B cell (primary cell): ENCODE results near the gene MYO1G. TPM values are rescaled to one million over a fixed set of nuclear protein-coding genes. Genes with fewer than 3 reads are reported as not detected.

Source experiments
- ATAC-seq: fragments of 200-7000 bp; cut with Tn5 transposase; one replicate; pipeline ENCODE4 v1.10.0; 2021; ENCODE audit warnings: low read depth, mild to moderate bottlenecking, moderate number of reproducible peaks, moderate library complexity
- CTCF ChIA-PET: fragments of 350-600 bp; sonication (Branson Sonifier 250); formaldehyde crosslinking; loops from one replicate; lab custom pipeline; 2021; ENCODE audit warnings: antibody characterized with exemption, inconsistent platforms; lab: Charles Lee
- POLR2A ChIA-PET: fragments of 350-600 bp; sonication (Branson Sonifier 250); formaldehyde crosslinking; loops from one replicate; lab custom pipeline; 2021; ENCODE audit warnings: antibody characterized with exemption; lab: Charles Lee
- DNase-seq: peaks from one replicate; pipeline ENCODE4 v3.0.0; 2013
- H2AFZ ChIP-seq: 2 replicates; pipeline ENCODE4 v1.6.1; 2012; ENCODE audit warnings: mild to moderate bottlenecking, low read depth, low read length; ENCODE audit not compliant: insufficient read depth, poor library complexity, severe bottlenecking
- H3K27ac ChIP-seq, 2 donors: 1 replicate in 1 of 2; 2 replicates in 1 of 2; pipeline ENCODE4 v1.5.1; 2012 to 2013; ENCODE audit warnings: low read length in 2 of 2, mild to moderate bottlenecking in 2 of 2, moderate library complexity in 1 of 2
- H3K27me3 ChIP-seq, 4 experiments: fragments of 200-600 bp in 1 of 4; sonication (generic) in 1 of 4; replicated peaks in 1 of 4; 1 replicate in 2 of 4; 2 replicates in 2 of 4; pipeline versions ENCODE4 v1.6.1 to v1.7.0; 2013 to 2016; ENCODE audit warnings: low read length in 3 of 4, mild to moderate bottlenecking in 2 of 4, mixed read lengths in 1 of 4, moderate library complexity in 1 of 4; ENCODE audit not compliant: insufficient read depth in 4 of 4, control insufficient read depth in 3 of 4; ENCODE audit errors: control extremely low read depth in 1 of 4
- H3K36me3 ChIP-seq, 2 experiments: replicated peaks in 1 of 2; 1 replicate in 1 of 2; 2 replicates in 1 of 2; pipeline versions ENCODE4 v1.6.1 to v1.7.1; 2013; ENCODE audit warnings: low read length in 1 of 2; ENCODE audit not compliant: insufficient read depth in 2 of 2, control insufficient read depth in 1 of 2; ENCODE audit errors: control extremely low read depth in 1 of 2, extremely low read depth in 1 of 2
- H3K4me1 ChIP-seq, 2 donors: fragments of 200-600 bp in 1 of 2; sonication (generic) in 1 of 2; 1 replicate in 1 of 2; 2 replicates in 1 of 2; pipeline versions ENCODE4 v1.5.1 to v1.6.1; 2013 to 2017; ENCODE audit warnings: low read length in 2 of 2; ENCODE audit not compliant: control insufficient read depth in 2 of 2, insufficient read depth in 2 of 2
- H3K4me2 ChIP-seq: replicated peaks from 2 replicates; pipeline ENCODE3; 2012; ENCODE audit warnings: mild to moderate bottlenecking, low read depth, low read length; ENCODE audit not compliant: poor library complexity, severe bottlenecking
- H3K4me3 ChIP-seq, 5 experiments: fragments of 200-600 bp in 1 of 5; sonication (generic) in 1 of 5; 1 replicate in 3 of 5; 2 replicates in 2 of 5; pipeline versions ENCODE4 v1.5.1 to v1.7.0; 2011 to 2016; ENCODE audit warnings: low read length in 4 of 5, mild to moderate bottlenecking in 4 of 5, low read depth in 2 of 5, control low read depth in 1 of 5, moderate library complexity in 1 of 5; ENCODE audit not compliant: insufficient read depth in 1 of 5; ENCODE audit errors: control extremely low read depth in 1 of 5, extremely low read depth in 1 of 5
- H3K79me2 ChIP-seq: fragments of 200-600 bp; sonication (generic); one replicate; pipeline ENCODE4 v1.6.0; 2016; ENCODE audit warnings: low read length; ENCODE audit not compliant: control insufficient read depth, insufficient read depth
- H3K9ac ChIP-seq: fragments of 200-600 bp; sonication (generic); 2 replicates; pipeline ENCODE4 v1.6.1; 2017; ENCODE audit warnings: mild to moderate bottlenecking, low read length, moderate library complexity
- H3K9me3 ChIP-seq, 3 donors: one replicate each; pipeline versions ENCODE4 v1.6.1 to v1.7.1; 2013; ENCODE audit warnings: low read length in 2 of 3; ENCODE audit not compliant: control insufficient read depth in 2 of 3, insufficient read depth in 1 of 3; ENCODE audit errors: control extremely low read depth in 1 of 3
- H4K20me1 ChIP-seq: 2 replicates; pipeline ENCODE4 v1.6.0; 2012; ENCODE audit warnings: mild to moderate bottlenecking, low read length; ENCODE audit not compliant: insufficient read depth, control insufficient read depth, poor library complexity, severe bottlenecking
- H3K27ac Mint-ChIP-seq: one replicate; pipeline ENCODE4 v1.8.0; 2021; ENCODE audit warnings: mixed read lengths
- H3K27me3 Mint-ChIP-seq: one replicate; pipeline ENCODE4 v1.8.0; 2021; ENCODE audit warnings: mixed read lengths
- H3K4me1 Mint-ChIP-seq: one replicate; pipeline ENCODE4 v1.8.0; 2021; ENCODE audit warnings: mixed read lengths
- H3K4me3 Mint-ChIP-seq: one replicate; pipeline ENCODE4 v1.8.0; 2021; ENCODE audit warnings: mixed read lengths
- H3K9me3 Mint-ChIP-seq: one replicate; pipeline ENCODE4 v1.8.0; 2022; ENCODE audit warnings: mixed read lengths; ENCODE audit not compliant: insufficient read depth
- EZH2 ChIP-seq: IDR thresholded peaks from 2 replicates; pipeline ENCODE4 v1.6.1; 2012; ENCODE audit warnings: borderline replicate concordance, low read depth, mild to moderate bottlenecking, moderate library complexity, low read length; ENCODE audit not compliant: insufficient read depth, poor library complexity, severe bottlenecking
- WGBS: methylation state at CpG from one replicate; pipeline ENCODE4 v1.1.5; 2013; ENCODE audit warnings: missing lambda C conversion rate; ENCODE audit not compliant: insufficient coverage; 5-methylcytosine and 5-hydroxymethylcytosine counted together
- intact Hi-C: fragments of 100-400 bp; cut with micrococcal nuclease; formaldehyde crosslinking; loops from one replicate; pipeline ENCODE4 v1.10.0; 2022
- polyA plus RNA-seq: library from polyadenylated mRNA; depleted of rRNA; stranded (reverse); fragments of >200 nt; gene quantifications from 2 replicates; pipeline ENCODE4 v1.2.3, GENCODE V29; 2012
- total RNA-seq, 2 donors: library from RNA; stranded (reverse); fragments of 120-200 nt in 1 of 2; gene quantifications; 1 replicate in 1 of 2; 2 replicates in 1 of 2; pipeline versions ENCODE4 v1.2.3 to v1.2.4, GENCODE V29; 2013 to 2022
- TF ChIP-seq, protein P1 (sequence below): fragments of 200-600 bp; IDR thresholded peaks from one replicate; pipeline ENCODE4 v1.8.0; 2022; ENCODE audit warnings: antibody characterized with exemption, mild to moderate bottlenecking

MYO1G gene
- total and polyA plus RNA-seq, 2 donors (not counting 1 experiment from before 2014, with no cell fraction given) = 104 to 239 TPM

DNA sequence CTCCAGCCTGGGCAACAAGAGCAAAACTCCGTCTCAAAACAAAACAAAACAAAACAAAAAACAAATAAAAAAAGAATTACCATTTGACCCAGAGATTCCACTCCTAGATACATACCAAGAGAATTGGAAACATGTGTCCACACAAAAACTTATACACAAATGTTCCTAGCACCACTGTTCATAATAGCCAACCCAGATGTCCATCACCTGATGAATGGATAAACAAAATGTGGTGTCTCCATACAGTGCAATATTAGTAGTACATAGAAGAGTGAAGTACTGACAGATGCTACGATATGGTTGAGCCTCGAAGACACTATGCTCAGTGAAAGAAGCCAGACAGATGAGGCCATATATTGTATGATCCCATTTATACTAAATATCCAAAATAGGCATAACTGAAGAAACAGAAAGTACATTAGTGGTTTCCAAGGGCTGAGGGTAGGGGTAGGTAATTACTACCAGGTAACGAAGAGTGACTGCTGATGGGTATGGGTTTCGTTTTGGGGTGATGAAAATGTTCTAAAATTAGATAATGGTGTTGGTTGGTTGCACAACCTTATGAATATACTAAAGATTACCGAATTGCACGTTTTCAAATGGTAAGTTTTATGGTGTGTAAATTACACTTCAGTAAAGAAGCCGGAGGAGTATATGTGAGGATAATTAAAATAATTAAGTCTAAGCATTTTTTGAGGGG is 20.0 kb downstream of the MYO1G start:
- Histone ChIP-seq H3K4me1 (peaks cover 0 to 9% of the 10 kb centered on the region in 2 donors), H3K9ac (no peak overlapping the region), H3K27me3 (no peaks in the 10 kb centered on the region), H3K9me3 (peaks cover 0 to 14% (median 0%) of the 10 kb centered on the region in 3 donors), H3K27ac (no peak overlapping the region), H3K4me3 (no peak overlapping the region), H3K36me3 (peaks cover 0 to 6% of the 10 kb centered on the region in 2 experiments), H3K79me2 (no peaks in the 10 kb centered on the region), H4K20me1 (no peaks in the 10 kb centered on the region), H3K4me2 (no peak overlapping the region), H2AFZ (no peak overlapping the region)
- TF ChIP-seq EZH2 = no peak
- TF ChIP-seq, protein P1, sequence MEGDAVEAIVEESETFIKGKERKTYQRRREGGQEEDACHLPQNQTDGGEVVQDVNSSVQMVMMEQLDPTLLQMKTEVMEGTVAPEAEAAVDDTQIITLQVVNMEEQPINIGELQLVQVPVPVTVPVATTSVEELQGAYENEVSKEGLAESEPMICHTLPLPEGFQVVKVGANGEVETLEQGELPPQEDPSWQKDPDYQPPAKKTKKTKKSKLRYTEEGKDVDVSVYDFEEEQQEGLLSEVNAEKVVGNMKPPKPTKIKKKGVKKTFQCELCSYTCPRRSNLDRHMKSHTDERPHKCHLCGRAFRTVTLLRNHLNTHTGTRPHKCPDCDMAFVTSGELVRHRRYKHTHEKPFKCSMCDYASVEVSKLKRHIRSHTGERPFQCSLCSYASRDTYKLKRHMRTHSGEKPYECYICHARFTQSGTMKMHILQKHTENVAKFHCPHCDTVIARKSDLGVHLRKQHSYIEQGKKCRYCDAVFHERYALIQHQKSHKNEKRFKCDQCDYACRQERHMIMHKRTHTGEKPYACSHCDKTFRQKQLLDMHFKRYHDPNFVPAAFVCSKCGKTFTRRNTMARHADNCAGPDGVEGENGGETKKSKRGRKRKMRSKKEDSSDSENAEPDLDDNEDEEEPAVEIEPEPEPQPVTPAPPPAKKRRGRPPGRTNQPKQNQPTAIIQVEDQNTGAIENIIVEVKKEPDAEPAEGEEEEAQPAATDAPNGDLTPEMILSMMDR = no peak
- WGBS = 100% methylated on average over 1 of the region's 8 CpGs
- Mint-ChIP-seq H3K27ac (peak overlapping the region; percentile 35), H3K4me1 (peaks cover 19% of the 10 kb centered on the region), H3K27me3 (no peaks in the 10 kb centered on the region), H3K4me3 (no peak overlapping the region), H3K9me3 (no peaks in the 10 kb centered on the region)
- ChIA-PET CTCF (no interaction called here), POLR2A (no interaction called here)
- intact Hi-C loops = no loop called here
- DNase-seq (no peak), ATAC-seq (no peak)

DNA sequence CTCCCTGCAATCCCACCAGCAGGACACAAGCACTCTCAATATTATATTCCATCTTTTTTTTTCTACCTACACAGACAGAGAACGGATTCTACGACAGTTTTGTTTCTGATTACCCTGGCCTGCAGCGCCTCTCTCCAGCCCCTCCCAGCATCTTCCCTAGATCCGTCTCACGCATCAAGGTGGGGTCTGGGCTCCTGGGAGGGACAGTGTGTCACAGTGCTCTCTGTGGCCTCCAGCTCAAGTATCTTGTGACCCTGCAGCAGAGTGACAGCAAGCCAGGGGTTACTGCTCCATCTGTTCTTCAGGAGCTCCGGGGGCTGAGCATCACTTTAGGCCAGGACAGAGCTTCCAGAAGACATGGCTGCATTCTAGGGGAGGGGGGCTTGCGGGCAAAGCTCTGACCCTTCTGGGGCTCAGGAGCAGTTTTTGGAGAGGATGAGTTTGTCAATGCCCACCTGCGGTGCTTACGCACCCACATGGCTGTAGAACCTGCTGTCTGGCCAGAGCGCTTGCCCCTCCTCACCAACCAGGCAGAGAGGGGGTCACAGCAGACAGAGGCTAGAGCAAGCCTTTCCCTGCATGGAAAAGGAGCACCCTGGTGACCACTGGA is 22.6 kb downstream of the MYO1G start:
- H3K4me2 ChIP-seq = no peak overlapping the region
- no peak overlapping the region for H3K4me3 ChIP-seq
- H3K27ac ChIP-seq = no peak overlapping the region
- Mint-ChIP-seq H3K27ac (no peak overlapping the region), H3K4me3 (no peak overlapping the region), H3K4me1 (peaks cover 19% of the 10 kb centered on the region), H3K9me3 (no peaks in the 10 kb centered on the region), H3K27me3 (peaks cover 6% of the 10 kb centered on the region)
- ChIA-PET POLR2A (no interaction called here), CTCF (no interaction called here)
- H3K9ac ChIP-seq = no peak overlapping the region
- H3K36me3 ChIP-seq = no peaks in the 10 kb centered on the region
- no peaks in the 10 kb centered on the region for H3K27me3 ChIP-seq
- ATAC-seq (no peak), DNase-seq (no peak)
- no peak overlapping the region for H2AFZ ChIP-seq
- H3K9me3 ChIP-seq = peaks cover 0 to 4% (median 0%) of the 10 kb centered on the region in 3 donors
- H3K4me1 ChIP-seq = peaks cover 0 to 9% of the 10 kb centered on the region in 2 donors
- H3K79me2 ChIP-seq = no peaks in the 10 kb centered on the region
- TF ChIP-seq, protein P1 = no peak
- no peak for TF ChIP-seq EZH2
- H4K20me1 ChIP-seq = no peaks in the 10 kb centered on the region
- intact Hi-C loops = no loop called here
- WGBS = 96% methylated on average over 10 of the region's 10 CpGs
